MM.1S (cell line): Measurements from ENCODE around the gene PDZRN4.

ENCODE experiments used
- DNase-seq: peaks from one replicate; pipeline ENCODE4 v3.0.0-alpha.2; 2015
- H2AFZ ChIP-seq: fragments of 300-600 bp; sonication (generic); 2 replicates; pipeline ENCODE4 v1.6.0; 2016; ENCODE audit warnings: antibody characterized with exemption, low read length
- H3F3A ChIP-seq: fragments of 300-600 bp; sonication (generic); 2 replicates; pipeline ENCODE4 v1.6.1; 2016; ENCODE audit warnings: mild to moderate bottlenecking, antibody characterized with exemption, low read length, moderate library complexity, mixed read lengths; ENCODE audit not compliant: insufficient read depth
- H3K27ac ChIP-seq: fragments of 300-600 bp; sonication (generic); 2 replicates; pipeline ENCODE4 v1.5.1; 2016; ENCODE audit warnings: mild to moderate bottlenecking, low read length
- H3K27me3 ChIP-seq: fragments of 300-600 bp; sonication (generic); replicated peaks from 2 replicates; pipeline ENCODE4 v1.6.0; 2016; ENCODE audit warnings: low read length; ENCODE audit not compliant: insufficient read depth
- H3K36me3 ChIP-seq: fragments of 300-600 bp; sonication (generic); replicated peaks from 2 replicates; pipeline ENCODE4 v1.6.1; 2016; ENCODE audit warnings: mild to moderate bottlenecking, low read length, mixed read lengths; ENCODE audit not compliant: insufficient read depth
- H3K4me1 ChIP-seq: fragments of 300-600 bp; sonication (generic); 2 replicates; pipeline ENCODE4 v1.6.1; 2016; ENCODE audit warnings: low read length, mixed read lengths
- H3K4me2 ChIP-seq: fragments of 300-600 bp; sonication (generic); 2 replicates; pipeline ENCODE4 v1.6.0; 2016; ENCODE audit warnings: low read depth, low read length
- H3K4me3 ChIP-seq: fragments of 300-600 bp; sonication (generic); 2 replicates; pipeline ENCODE4 v1.5.1; 2016; ENCODE audit warnings: low read length, mixed read lengths
- H3K79me2 ChIP-seq: fragments of 300-600 bp; sonication (generic); 2 replicates; pipeline ENCODE4 v1.6.1; 2016; ENCODE audit warnings: mixed run types, low read length, mixed read lengths
- H3K9ac ChIP-seq: fragments of 300-600 bp; sonication (generic); 2 replicates; pipeline ENCODE4 v1.6.1; 2016; ENCODE audit warnings: low read length, mixed read lengths
- H3K9me2 ChIP-seq: fragments of 300-600 bp; sonication (generic); replicated peaks from 2 replicates; pipeline ENCODE4 v1.6.1; 2016; ENCODE audit warnings: mild to moderate bottlenecking, low read length, mixed read lengths; ENCODE audit not compliant: insufficient read depth
- H3K9me3 ChIP-seq: fragments of 300-600 bp; sonication (generic); replicated peaks from 2 replicates; pipeline ENCODE4 v1.6.1; 2016; ENCODE audit warnings: mild to moderate bottlenecking, low read length, mixed read lengths; ENCODE audit not compliant: insufficient read depth
- H4K20me1 ChIP-seq: fragments of 300-600 bp; sonication (generic); 2 replicates; pipeline ENCODE4 v1.6.1; 2016; ENCODE audit warnings: mild to moderate bottlenecking, low read length, moderate library complexity, mixed read lengths; ENCODE audit not compliant: insufficient read depth
- CTCF ChIP-seq: fragments of 300-600 bp; sonication (generic); IDR thresholded peaks from 2 replicates; pipeline ENCODE4 v1.5.1; 2016; ENCODE audit warnings: antibody characterized with exemption, low read length, mixed read lengths
- EZH2 ChIP-seq: fragments of 300-600 bp; sonication (generic); optimal IDR thresholded peaks from 2 replicates; pipeline ENCODE3; 2017; ENCODE audit warnings: low read depth, mild to moderate bottlenecking, antibody characterized with exemption, low read length, mixed read lengths
- EZH2phosphoT487 ChIP-seq: fragments of 300-600 bp; sonication (generic); IDR thresholded peaks from 2 replicates; pipeline ENCODE4 v1.6.1; 2018; ENCODE audit warnings: antibody characterized with exemption, low read length

Gene PDZRN4

GRCh38 chr12:41504976-41505375 is 316.9 kb downstream of the PDZRN4 start:
- no peak for TF ChIP-seq EZH2phosphoT487
- TF ChIP-seq EZH2 = no peak
- no peak for TF ChIP-seq CTCF
- H3F3A ChIP-seq = no peaks in the 10 kb centered on the region
- H3K4me3 ChIP-seq = no peak overlapping the region
- H3K4me2 ChIP-seq = no peak overlapping the region
- no peak for DNase-seq
- H3K9me2 ChIP-seq = no peaks in the 10 kb centered on the region
- no peaks in the 10 kb centered on the region for H3K79me2 ChIP-seq
- H3K27me3 ChIP-seq = no peaks in the 10 kb centered on the region
- no peaks in the 10 kb centered on the region for H3K36me3 ChIP-seq
- no peak overlapping the region for H3K9ac ChIP-seq
- H3K4me1 ChIP-seq = no peaks in the 10 kb centered on the region
- H3K9me3 ChIP-seq = no peaks in the 10 kb centered on the region
- H2AFZ ChIP-seq = no peak overlapping the region
- H3K27ac ChIP-seq = no peak overlapping the region
- H4K20me1 ChIP-seq = no peaks in the 10 kb centered on the region

- TF ChIP-seq EZH2 (no peak), CTCF (no peak), EZH2phosphoT487 (no peak)
- Histone ChIP-seq H3K36me3 (no peaks in the 10 kb centered on the region), H3K4me1 (peaks cover 6% of the 10 kb centered on the region; the same call in 1 of the 2 replicates), H3K9me2 (no peaks in the 10 kb centered on the region), H3K4me2 (no peak overlapping the region), H3K27me3 (no peaks in the 10 kb centered on the region), H3K9ac (no peak overlapping the region), H2AFZ (no peak overlapping the region), H3K9me3 (no peaks in the 10 kb centered on the region), H4K20me1 (no peaks in the 10 kb centered on the region), H3F3A (no peaks in the 10 kb centered on the region), H3K27ac (no peak overlapping the region), H3K4me3 (no peak overlapping the region), H3K79me2 (no peaks in the 10 kb centered on the region)
- DNase-seq = no peak
These were observed 319.2 kb downstream of the PDZRN4 start for GRCh38 chr12:41507286-41507685.

GRCh38 chr12:41509271-41510055 is 321.3 kb downstream of the PDZRN4 start:
- no peak overlapping the region for H3K9ac ChIP-seq
- no peak overlapping the region for H2AFZ ChIP-seq
- DNase-seq = no peak
- H3K9me2 ChIP-seq = no peaks in the 10 kb centered on the region
- H3F3A ChIP-seq = no peaks in the 10 kb centered on the region
- H3K4me1 ChIP-seq = peaks cover 14% of the 10 kb centered on the region; the same call in 1 of the 2 replicates
- no peak overlapping the region for H3K4me3 ChIP-seq
- no peaks in the 10 kb centered on the region for H3K79me2 ChIP-seq
- H4K20me1 ChIP-seq = no peaks in the 10 kb centered on the region
- no peaks in the 10 kb centered on the region for H3K27me3 ChIP-seq
- no peak overlapping the region for H3K27ac ChIP-seq
- TF ChIP-seq EZH2phosphoT487 (no peak), EZH2 (no peak), CTCF (no peak)
- H3K9me3 ChIP-seq = no peaks in the 10 kb centered on the region
- H3K36me3 ChIP-seq = no peaks in the 10 kb centered on the region
- no peak overlapping the region for H3K4me2 ChIP-seq
